GM12878 (cell line): Measurements from ENCODE around the gene C16orf95. TPM values are rescaled to one million over a fixed set of nuclear protein-coding genes. Genes with fewer than 3 reads are reported as not detected.

Experiments used
- ATAC-seq: fragments of 200-7000 bp; cut with Tn5 transposase; 3 replicates; pipeline ENCODE4 v1.9.1; 2020; ENCODE audit warnings: mild to moderate bottlenecking, moderate library complexity
- BruUV-seq: library from RNA; stranded (reverse); fragments of 400-500 nt; replicated peaks from 2 replicates; lab custom pipeline; 2021; lab: Mats Ljungman, UMichigan
- CTCF ChIA-PET: fragments of 300-600 bp; sonication (Branson Sonifier 250); formaldehyde crosslinking; extraction: SDS; loops from one replicate; lab custom pipeline; 2021; ENCODE audit warnings: inconsistent platforms; lab: Yijun Ruan, JAX
- POLR2A ChIA-PET: fragments of 350-600 bp; formaldehyde crosslinking; extraction: SDS; loops from one replicate; lab custom pipeline; 2021; ENCODE audit warnings: inconsistent platforms; lab: Charles Lee
- RAD21 ChIA-PET: fragments of 300-600 bp; sonication (Branson Sonifier 250); formaldehyde crosslinking; loops from one replicate; lab custom pipeline; 2023; ENCODE audit warnings: antibody characterized with exemption; ENCODE audit not compliant: unreplicated experiment; lab: Charles Lee
- SMC1A ChIA-PET: fragments of 300-600 bp; sonication (Branson Sonifier 250); formaldehyde crosslinking; loops from one replicate; lab custom pipeline; 2023; ENCODE audit not compliant: unreplicated experiment, uncharacterized antibody; lab: Charles Lee
- DNase-seq: peaks from one replicate; pipeline ENCODE4 v3.0.0-alpha.2; 2011; ENCODE audit warnings: low read depth, low spot score
- FAIRE-seq: peaks from 3 replicates; lab custom pipeline; 2011; peaks lifted over from hg19 to GRCh38; lab: Jason Lieb, UNC
- H2AFZ ChIP-seq: 2 replicates; pipeline ENCODE4 v1.6.0; 2011; ENCODE audit warnings: low read depth, low read length, control low read depth; ENCODE audit not compliant: control insufficient read depth
- H3K27ac ChIP-seq: 2 replicates; pipeline ENCODE4 v1.5.1; 2011; ENCODE audit warnings: control low read depth; ENCODE audit not compliant: control insufficient read depth, insufficient read depth
- H3K27me3 ChIP-seq, 2 experiments: replicated peaks in 1 of 2; 2 replicates each; pipeline versions ENCODE4 v1.6.0 to v1.6.1; 2011; ENCODE audit warnings: low read length in 1 of 2; ENCODE audit not compliant: control insufficient read depth in 2 of 2, insufficient read depth in 2 of 2
- H3K36me3 ChIP-seq, 2 experiments: 2 replicates each; pipeline ENCODE4 v1.5.1; 2011; ENCODE audit warnings: low read length in 1 of 2; ENCODE audit not compliant: control insufficient read depth in 2 of 2, insufficient read depth in 2 of 2
- H3K4me1 ChIP-seq: 2 replicates; pipeline ENCODE4 v1.6.1; 2011; ENCODE audit warnings: mild to moderate bottlenecking, low read length, moderate library complexity, mixed read lengths; ENCODE audit not compliant: control insufficient read depth, insufficient read depth
- H3K4me2 ChIP-seq: 2 replicates; pipeline ENCODE4 v1.6.0; 2011; ENCODE audit warnings: control low read depth; ENCODE audit not compliant: control insufficient read depth, insufficient read depth
- H3K4me3 ChIP-seq: fragments of 200-600 bp; sonication (generic); 2 replicates; pipeline ENCODE4 v1.5.1; 2016
- H3K79me2 ChIP-seq: 2 replicates; pipeline ENCODE4 v1.6.0; 2011; ENCODE audit warnings: low read length; ENCODE audit not compliant: control insufficient read depth, insufficient read depth
- H3K9ac ChIP-seq: 2 replicates; pipeline ENCODE4 v1.8.0; 2011; ENCODE audit warnings: low read length, control low read depth, mixed read lengths; ENCODE audit not compliant: control insufficient read depth, insufficient read depth
- H3K9me3 ChIP-seq: replicated peaks from 3 replicates; pipeline ENCODE4 v1.5.1; 2011; ENCODE audit warnings: mild to moderate bottlenecking, low read length; ENCODE audit not compliant: control insufficient read depth, insufficient read depth
- H4K20me1 ChIP-seq: 2 replicates; pipeline ENCODE4 v1.6.0; 2011; ENCODE audit not compliant: control insufficient read depth, insufficient read depth
- CHD1 ChIP-seq: IDR thresholded peaks from 2 replicates; pipeline ENCODE4 v1.6.1; 2012; ENCODE audit warnings: low read depth, low read length, improper control_type of control experiment
- CHD2 ChIP-seq: IDR thresholded peaks from 2 replicates; pipeline ENCODE4 v1.6.1; 2011; ENCODE audit warnings: low read depth, low read length, improper control_type of control experiment, borderline replicate concordance
- EGR1 ChIP-seq, 2 experiments: IDR thresholded peaks; 1 replicate in 1 of 2; 2 replicates in 1 of 2; pipeline ENCODE4 v1.6.1; 2011 to 2012; ENCODE audit warnings: low read depth in 2 of 2, low read length in 2 of 2, borderline replicate concordance in 1 of 2, mild to moderate bottlenecking in 1 of 2, moderate library complexity in 1 of 2
- FOS ChIP-seq: IDR thresholded peaks from 3 replicates; pipeline ENCODE4 v1.6.1; 2011; ENCODE audit warnings: borderline replicate concordance; ENCODE audit not compliant: insufficient read length; ENCODE audit errors: extremely low read depth
- FOXK2 ChIP-seq: fragments of 450-650 bp; IDR thresholded peaks from 2 replicates; pipeline ENCODE4 v1.6.1; 2017; ENCODE audit warnings: mild to moderate bottlenecking, moderate library complexity
- HDGF ChIP-seq: fragments of 450-650 bp; IDR thresholded peaks from 2 replicates; pipeline ENCODE4 v1.6.1; 2016; ENCODE audit warnings: antibody characterized with exemption
- MYB ChIP-seq: fragments of 150-350 bp; IDR thresholded peaks from 2 replicates; pipeline ENCODE4 v1.6.1; 2014; ENCODE audit warnings: mild to moderate bottlenecking, low read depth, low read length, borderline replicate concordance
- NFYB ChIP-seq: IDR thresholded peaks from 2 replicates; pipeline ENCODE4 v1.6.1; 2011; ENCODE audit warnings: low read depth, mild to moderate bottlenecking, low read length, improper control_type of control experiment, moderate library complexity; ENCODE audit not compliant: insufficient read depth
- NR2F1 ChIP-seq: fragments of 450-650 bp; conservative IDR thresholded peaks from 2 replicates; pipeline ENCODE4 v1.6.1; 2017; ENCODE audit warnings: mild to moderate bottlenecking
- PBX3 ChIP-seq: IDR thresholded peaks from 2 replicates; pipeline ENCODE4 v1.6.1; 2011; ENCODE audit warnings: mild to moderate bottlenecking, low read depth, low read length, moderate library complexity; ENCODE audit not compliant: insufficient replicate concordance
- RUNX3 ChIP-seq: IDR thresholded peaks from 2 replicates; pipeline ENCODE4 v1.6.1; 2012; ENCODE audit warnings: low read length, inconsistent platforms
- SMC3 ChIP-seq: IDR thresholded peaks from 2 replicates; pipeline ENCODE4 v1.6.1; 2011; ENCODE audit warnings: low read length, improper control_type of control experiment, borderline replicate concordance
- SPI1 ChIP-seq: IDR thresholded peaks from 2 replicates; pipeline ENCODE4 v1.6.1; 2011; ENCODE audit warnings: low read depth, mild to moderate bottlenecking, low read length, moderate library complexity, borderline replicate concordance; ENCODE audit not compliant: insufficient read depth
- STAT3 ChIP-seq: IDR thresholded peaks from 2 replicates; pipeline ENCODE4 v1.6.1; 2011; ENCODE audit warnings: low read depth, low read length, improper control_type of control experiment
- TCF3 ChIP-seq: IDR thresholded peaks from 2 replicates; pipeline ENCODE4 v1.6.1; 2012; ENCODE audit warnings: low read depth, mild to moderate bottlenecking, low read length, borderline replicate concordance; ENCODE audit not compliant: insufficient read depth
- USF1 ChIP-seq: IDR thresholded peaks from 2 replicates; pipeline ENCODE4 v1.6.1; 2011; ENCODE audit warnings: borderline replicate concordance, low read depth, mild to moderate bottlenecking, moderate library complexity, mixed read lengths, low read length; ENCODE audit not compliant: insufficient read depth; ENCODE audit errors: extremely low read length
- YBX1 ChIP-seq: fragments of 450-650 bp; IDR thresholded peaks from 2 replicates; pipeline ENCODE4 v1.6.1; 2016; ENCODE audit warnings: antibody characterized with exemption
- ZBTB11 ChIP-seq: fragments of 450-650 bp; formaldehyde crosslinking; IDR thresholded peaks from 2 replicates; pipeline ENCODE4 v1.5.0; 2022; ENCODE audit warnings: mild to moderate bottlenecking, missing genetic modification characterization
- ZSCAN29 ChIP-seq: fragments of 450-650 bp; IDR thresholded peaks from 2 replicates; pipeline ENCODE4 v1.6.1; 2017; ENCODE audit warnings: mild to moderate bottlenecking, moderate library complexity
- WGBS: methylation state at CpG from one replicate; pipeline ENCODE4 v1.1.6; 2016; ENCODE audit warnings: low lambda C conversion rate; ENCODE audit not compliant: insufficient replicate concordance, insufficient coverage; ENCODE audit errors: missing lambda C conversion rate; 5-methylcytosine and 5-hydroxymethylcytosine counted together
- in situ Hi-C: fragments of 300-500 bp; cut with MboI; formaldehyde crosslinking; loops from 9 replicates; pipeline ENCODE4 v1.14.3; 2018; ENCODE audit warnings: mixed read lengths
- intact Hi-C: fragments of 100-400 bp; cut with micrococcal nuclease; formaldehyde crosslinking; loops from one replicate; pipeline ENCODE4 v1.14.2; 2022; ENCODE audit not compliant: unreplicated experiment
- polyA plus RNA-seq, 11 experiments: library from polyadenylated mRNA; depleted of rRNA in 4 of 11; unstranded in 6 of 11; stranded (reverse) in 5 of 11; fragments of >200 nt; fragmentation: Nextera tagmentation in 4 of 11; fragmentation: Illumina TruSeq in 1 of 11; extraction: Ambion mirVana in 4 of 11; extraction: Trizol in 1 of 11; gene quantifications; 1 replicate in 1 of 11; 2 replicates in 10 of 11; pipeline versions ENCODE4 v1.2.1 to v1.2.3, GENCODE V29; 2011 to 2016; ENCODE audit warnings: inconsistent platforms in 2 of 11, missing spikeins in 2 of 11, low read depth in 1 of 11
- total RNA-seq, 4 experiments: library from RNA; depleted of rRNA in 3 of 4; stranded (reverse); fragments of >200 nt in 3 of 4; fragmentation: Illumina TruSeq in 1 of 4; extraction: Trizol in 1 of 4; gene quantifications; 2 replicates each; pipeline versions ENCODE4 v1.2.1 to v1.2.3, GENCODE V29; 2013 to 2021

Gene C16orf95
- total and polyA plus RNA-seq, 10 of the 15 experiments (the other 5 are each of a cell fraction or from before 2014, with no cell fraction given) = 0.90 to 22.7 (median 6.0) TPM

GRCh38 chr16:87311387-87311786 lies 5.8 kb downstream of the C16orf95 start:
- Histone ChIP-seq H3K9ac (no peak overlapping the region), H3K4me1 (peaks cover 2% of the 10 kb centered on the region; the same call in 1 of the 2 replicates), H3K4me3 (no peak overlapping the region), H4K20me1 (no peaks in the 10 kb centered on the region), H2AFZ (no peak overlapping the region), H3K4me2 (no peak overlapping the region), H3K27ac (no peak overlapping the region), H3K9me3 (no peaks in the 10 kb centered on the region), H3K27me3 (no peaks in the 10 kb centered on the region), H3K79me2 (no peaks in the 10 kb centered on the region), H3K36me3 (no peaks in the 10 kb centered on the region; a peak in 1 of 4 replicates)
- BruUV-seq = no TSS peak
- CTCF ChIA-PET = interaction anchor here (0.8 kb wide), 1 partner anchor 13 kb away, joined by 3 read pairs; no protein-coding TSS in a partner anchor
- SMC1A ChIA-PET = no interaction called here
- no peak for ATAC-seq
- DNase-seq = no peak
- no peak for FAIRE-seq
- WGBS = 60% methylated on average over 5 of the region's 5 CpGs
- POLR2A ChIA-PET = no interaction called here
- in situ Hi-C loops = no loop called here
- intact Hi-C loops = loop anchor here (10.0 kb wide), 1 partner anchor 323 kb away; no protein-coding TSS in a partner anchor
- RAD21 ChIA-PET = no interaction called here
- TF ChIP-seq TCF3 (no peak), NR2F1 (no peak), ZSCAN29 (no peak), ZBTB11 (CRISPR knock-in tag) (no peak), PBX3 (no peak), FOXK2 (no peak), SPI1 (no peak), USF1 (no peak), YBX1 (no peak), HDGF (no peak), CHD1 (no peak), STAT3 (no peak), SMC3 (no peak), RUNX3 (no peak), CHD2 (no peak), NFYB (no peak), FOS (no peak), MYB (no peak), EGR1 (IDR thresholded peaks at IDR 0.05; ENCODE audit: borderline replicate concordance in 1 of 2, low read depth in 2 of 2, low read length in 2 of 2) (no peak)
